EL (cell line): ENCODE results near the gene KCNK17.

Source experiments
- DNase-seq: peaks from one replicate; pipeline ENCODE4 v3.0.0-alpha.2; 2016

The KCNK17 gene

GRCh38 chr6:39266375-39266774, 47.8 kb downstream of the KCNK17 start:
- no peak for DNase-seq

- DNase-seq: no peak
These were observed 50.7 kb downstream of the KCNK17 start for GRCh38 chr6:39263303-39264037.

- no peak for DNase-seq
These were observed 52.5 kb downstream of the KCNK17 start for GRCh38 chr6:39261751-39262150.

- DNase-seq: no peak
These were observed 53.3 kb downstream of the KCNK17 start for GRCh38 chr6:39260953-39261352.

- no peak for DNase-seq
These were observed 53.8 kb downstream of the KCNK17 start for GRCh38 chr6:39260456-39260855.

GRCh38 chr6:39256294-39256940, 57.8 kb downstream of the KCNK17 start:
- DNase-seq: no peak

GRCh38 chr6:39254999-39255535, 59.2 kb downstream of the KCNK17 start:
- DNase-seq: no peak

- no peak for DNase-seq
These were observed 62.8 kb downstream of the KCNK17 start for GRCh38 chr6:39251406-39251805.

- DNase-seq: no peak
These were observed 63.7 kb downstream of the KCNK17 start for GRCh38 chr6:39250507-39250906.

- DNase-seq: no peak
These were observed 64.9 kb downstream of the KCNK17 start for GRCh38 chr6:39249278-39249677.
